COLO668 (cell line): Measurements from ENCODE around the gene CCNF.

Source experiments
- DNase-seq: peaks from one replicate; lab custom pipeline; 2025; ENCODE audit not compliant: unreplicated experiment; lab: John Stamatoyannopoulos, UW

The CCNF gene

GRCh38 chr16:2499890-2500429 lies 70.7 kb downstream of the CCNF start:
- no peak for DNase-seq

GRCh38 chr16:2500430-2500917 lies 71.2 kb downstream of the CCNF start:
- no peak for DNase-seq

- DNase-seq: peak; percentile 76
Observed at GRCh38 chr16:2500918-2501750, 71.9 kb downstream of the CCNF start.

- no peak for DNase-seq
Observed at GRCh38 chr16:2501946-2502895, 73.0 kb downstream of the CCNF start.

GRCh38 chr16:2505695-2506094 lies 76.4 kb downstream of the CCNF start:
- DNase-seq: no peak

GRCh38 chr16:2507052-2507659 lies 77.9 kb downstream of the CCNF start:
- DNase-seq: no peak

GRCh38 chr16:2507665-2508064 lies 78.4 kb downstream of the CCNF start:
- no peak for DNase-seq
